AG09309 (cell line): ENCODE measurements around the gene HLCS.

Source experiments
- DNase-seq: peaks from one replicate; pipeline ENCODE4 v3.0.0-alpha.2; 2010; ENCODE audit warnings: low read depth
- H3K4me3 ChIP-seq: 2 replicates; pipeline ENCODE4 v1.5.1; 2011; ENCODE audit warnings: mild to moderate bottlenecking, low read depth, low read length, moderate library complexity; ENCODE audit not compliant: control insufficient read depth
- CTCF ChIP-seq: IDR thresholded peaks from 2 replicates; pipeline ENCODE4 v1.5.1; 2011; ENCODE audit warnings: mild to moderate bottlenecking, low read depth, low read length, inconsistent platforms; ENCODE audit not compliant: insufficient read depth, control insufficient read depth; ENCODE audit errors: missing control alignments

The HLCS gene

DNA sequence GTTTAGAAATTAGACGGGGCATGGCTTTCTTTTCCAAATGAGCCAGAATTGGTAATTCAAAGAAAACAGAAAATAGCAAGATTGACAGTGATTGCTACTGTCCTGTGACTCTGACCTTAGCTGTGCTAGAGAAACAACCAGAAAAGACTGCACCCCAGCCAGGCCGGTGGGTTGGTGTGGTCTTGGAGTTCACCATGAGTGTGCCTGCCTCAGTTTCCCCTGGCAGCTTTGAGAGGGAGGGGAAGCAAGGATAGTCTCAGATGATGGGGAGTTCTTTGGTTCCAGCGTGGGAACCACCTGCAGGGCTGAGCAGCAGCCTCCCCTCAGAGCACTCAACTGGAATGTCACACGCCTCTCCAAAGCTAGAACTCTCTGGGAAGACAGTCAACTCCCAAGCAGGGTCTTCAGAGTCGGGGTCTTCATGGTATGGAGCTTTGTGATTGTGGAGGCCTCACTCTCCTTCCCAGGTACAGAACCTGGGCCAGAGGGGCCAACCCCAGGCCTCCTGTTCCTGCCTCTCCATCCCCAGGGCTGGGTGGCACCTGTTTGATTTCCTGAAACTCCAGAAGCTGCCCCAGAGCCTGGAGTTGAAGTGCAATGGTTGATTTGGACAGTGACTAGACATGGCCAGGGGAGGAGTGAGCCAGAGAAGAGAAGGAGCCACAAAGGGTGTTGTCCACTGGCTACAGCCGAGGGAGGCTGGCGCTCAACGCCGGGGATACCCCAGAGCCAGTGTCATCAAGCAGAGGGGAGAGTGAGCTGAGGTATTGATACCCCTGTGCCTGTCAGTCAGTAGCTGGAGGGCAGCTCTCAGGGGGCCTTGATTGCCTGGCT is 231.9 kb downstream of the HLCS start:
- no peak for TF ChIP-seq CTCF
- no peak for DNase-seq
- H3K4me3 ChIP-seq: no peak overlapping the region

DNA sequence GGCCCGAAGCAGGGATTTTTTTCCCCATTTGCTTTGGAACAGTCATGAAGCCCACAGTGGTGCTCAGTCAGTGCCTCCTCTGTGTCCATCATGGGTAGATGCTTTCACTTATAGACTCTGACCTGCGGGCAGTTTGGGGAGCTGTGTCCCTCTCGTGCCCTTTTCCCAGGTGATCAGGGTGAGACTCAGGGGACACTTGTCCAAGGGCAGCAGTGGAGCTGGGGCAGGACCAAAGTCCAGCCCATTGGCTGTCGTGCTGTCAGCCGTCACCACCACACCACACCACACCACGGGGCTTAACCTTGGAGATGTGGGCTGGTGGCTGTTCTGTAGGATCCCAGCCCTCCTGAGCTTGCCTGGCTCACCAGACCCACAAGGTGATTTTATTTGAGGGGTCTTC is 232.6 kb downstream of the HLCS start:
- TF ChIP-seq CTCF: no peak
- no peak for DNase-seq

DNA sequence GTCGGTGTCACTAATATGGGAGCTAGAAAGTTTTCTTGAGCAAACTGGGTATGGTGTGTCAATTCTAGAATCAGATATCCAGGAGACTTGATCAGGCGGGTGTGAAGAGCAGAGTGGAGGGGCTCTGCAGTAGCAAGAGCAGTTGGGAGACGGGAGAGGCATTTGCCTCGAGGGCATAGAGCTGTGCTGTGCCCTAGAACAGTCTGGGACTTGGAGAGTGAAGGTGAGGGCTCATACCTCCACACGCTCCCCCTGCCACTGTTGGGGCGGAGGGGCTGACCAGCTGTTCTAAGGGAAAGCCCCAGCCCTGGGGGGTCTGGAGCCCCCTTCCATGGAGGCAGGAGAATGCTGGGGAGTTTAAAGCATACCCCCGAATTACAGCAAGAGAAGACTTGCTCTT is 233.7 kb downstream of the HLCS start:
- DNase-seq: no peak

More for the DNA sequence above, 232.6 kb downstream of the HLCS start:
- H3K4me3 ChIP-seq: no peak overlapping the region

DNA sequence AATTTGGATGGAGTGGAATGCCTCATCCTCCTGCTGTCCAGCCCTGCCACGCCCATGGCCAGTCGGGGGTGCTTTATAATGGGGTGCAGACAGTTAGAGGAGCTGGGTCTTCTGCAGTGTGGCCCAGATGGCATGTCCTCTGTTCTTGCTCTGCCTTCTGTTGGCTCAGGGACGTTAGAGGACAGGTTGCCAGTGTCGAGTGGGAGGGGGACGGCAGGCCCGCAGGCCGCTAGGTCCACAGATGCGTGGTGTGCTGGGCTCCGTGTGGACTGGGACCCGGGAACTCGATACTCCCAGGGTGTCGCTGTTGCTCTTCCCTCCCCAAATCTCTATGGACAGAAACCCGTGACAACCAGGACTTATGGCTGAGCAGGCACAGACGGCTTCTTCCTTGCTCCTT is 234.3 kb downstream of the HLCS start:
- DNase-seq: no peak
- TF ChIP-seq CTCF: no peak

More for the DNA sequence above, 233.7 kb downstream of the HLCS start:
- H3K4me3 ChIP-seq: no peak overlapping the region
- TF ChIP-seq CTCF: no peak

DNA sequence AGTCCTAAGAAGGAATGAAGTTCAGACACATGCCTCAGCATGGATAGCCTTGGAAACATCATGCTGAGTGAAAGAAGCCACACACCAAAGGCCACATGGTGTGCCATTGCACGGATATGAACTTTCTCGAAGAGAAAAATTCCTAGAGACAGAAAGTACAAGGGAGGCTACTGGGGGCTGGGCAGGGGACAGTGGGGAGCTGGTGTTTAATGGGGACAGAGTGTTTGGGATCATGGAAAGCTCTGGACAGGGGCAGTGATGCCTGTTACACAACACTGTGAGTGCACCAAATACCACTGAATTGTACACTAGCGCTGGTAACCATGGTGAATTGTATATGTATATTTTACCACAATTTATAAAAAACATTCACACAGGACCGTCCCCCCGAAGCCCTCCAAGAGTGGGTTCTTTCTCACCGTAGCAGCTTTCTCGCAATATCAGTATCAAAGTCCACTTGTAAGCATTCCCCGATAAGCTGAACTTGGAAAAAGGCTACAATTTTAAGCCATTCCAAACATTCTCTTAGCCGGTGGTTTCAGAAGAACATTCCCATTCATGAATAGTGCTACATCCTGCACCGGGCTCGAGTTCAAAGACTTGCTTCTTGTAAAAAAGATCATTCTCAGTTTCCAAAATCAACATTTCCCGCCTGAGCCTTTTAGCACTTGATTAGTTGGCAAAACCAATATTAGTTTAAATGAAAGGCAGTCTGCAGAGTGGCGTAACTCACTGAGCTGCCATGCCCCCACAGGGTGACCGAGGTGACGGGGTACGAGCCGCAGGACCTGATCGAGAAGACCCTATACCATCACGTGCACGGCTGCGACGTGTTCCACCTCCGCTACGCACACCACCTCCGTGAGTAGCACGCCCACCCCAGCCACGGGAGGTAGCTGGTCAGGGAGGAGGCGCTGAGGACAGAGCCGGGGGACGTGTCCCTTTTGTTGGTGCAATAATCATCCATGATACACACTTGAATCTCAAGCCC is 235.9 kb downstream of the HLCS start:
- no peak for DNase-seq
- H3K4me3 ChIP-seq: no peak overlapping the region
- TF ChIP-seq CTCF: no peak

More for the DNA sequence above, 234.3 kb downstream of the HLCS start:
- no peak overlapping the region for H3K4me3 ChIP-seq

GRCh38 chr21:36729310-36729970 is 237.0 kb downstream of the HLCS start:
- H3K4me3 ChIP-seq: no peak overlapping the region
- no peak for TF ChIP-seq CTCF
- DNase-seq: no peak
